ENCODE measurements around the gene NSG1.

DNA sequence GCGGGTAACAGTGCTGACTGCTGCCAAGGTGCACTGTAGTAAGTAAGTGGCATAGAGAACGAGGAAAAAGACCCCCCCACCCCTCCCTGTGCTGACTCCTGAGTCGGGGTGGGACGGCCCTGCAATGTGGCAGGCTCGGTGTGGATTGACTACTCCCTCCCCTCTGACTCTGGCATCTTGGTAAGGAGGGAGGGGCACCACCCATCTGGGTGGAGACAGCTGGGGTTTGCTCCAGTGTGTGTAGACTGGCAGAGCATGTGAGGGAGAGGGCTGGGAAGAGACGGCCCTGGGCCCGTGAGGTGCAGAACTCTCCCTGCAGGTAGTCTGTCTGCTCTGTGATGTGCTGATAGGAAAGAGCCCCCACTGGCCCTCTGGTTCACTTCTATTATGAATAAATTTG lies 31.0 kb downstream of the NSG1 start:
- TF ChIP-seq CTCF (IDR thresholded peaks at IDR 0.05) (no peak), POLR2A (IDR thresholded peaks at IDR 0.05) (no peak)
